Fibroblast of lung (primary cell): ENCODE results near the gene SAP30BP. TPM values are rescaled to one million over a fixed set of nuclear protein-coding genes. Genes with fewer than 3 reads are reported as not detected.

Source experiments
- DNase-seq, 2 donors: peaks; one replicate each; pipeline versions ENCODE4 v3.0.0 to v3.0.0-alpha.2; 2010; ENCODE audit warnings: low read depth in 2 of 2
- H2AFZ ChIP-seq: 2 replicates; pipeline ENCODE4 v1.5.1; 2012; ENCODE audit warnings: low read length, control low read depth, inconsistent platforms
- H3K27ac ChIP-seq: 2 replicates; pipeline ENCODE4 v1.5.1; 2011; ENCODE audit warnings: low read length, control low read depth; ENCODE audit not compliant: insufficient read depth
- H3K27me3 ChIP-seq: 2 replicates; pipeline ENCODE4 v1.5.1; 2011; ENCODE audit warnings: mild to moderate bottlenecking, low read length; ENCODE audit not compliant: control insufficient read depth, insufficient read depth
- H3K36me3 ChIP-seq: 2 replicates; pipeline ENCODE4 v1.5.1; 2011; ENCODE audit warnings: low read length; ENCODE audit not compliant: control insufficient read depth, insufficient read depth
- H3K4me1 ChIP-seq: 2 replicates; pipeline ENCODE4 v1.5.1; 2011; ENCODE audit warnings: low read length; ENCODE audit not compliant: control insufficient read depth, insufficient read depth; ENCODE audit errors: extremely low read depth
- H3K4me2 ChIP-seq: 2 replicates; pipeline ENCODE4 v1.5.1; 2011; ENCODE audit warnings: low read length, control low read depth; ENCODE audit not compliant: insufficient read depth; ENCODE audit errors: extremely low read depth
- H3K4me3 ChIP-seq, 4 experiments: fragments of 200-600 bp in 1 of 4; sonication (generic) in 1 of 4; replicated peaks in 1 of 4; 2 replicates each; pipeline ENCODE4 v1.5.1; 2011 to 2016; ENCODE audit warnings: low read length in 4 of 4, low read depth in 3 of 4, mild to moderate bottlenecking in 3 of 4, control low read depth in 2 of 4, inconsistent platforms in 1 of 4, mixed read lengths in 1 of 4; ENCODE audit not compliant: insufficient read depth in 1 of 4; ENCODE audit errors: control extremely low read depth in 1 of 4
- H3K79me2 ChIP-seq: 2 replicates; pipeline ENCODE4 v1.5.1; 2012; ENCODE audit warnings: mild to moderate bottlenecking, low read length, inconsistent platforms; ENCODE audit not compliant: control insufficient read depth, insufficient read depth
- H3K9ac ChIP-seq: 2 replicates; pipeline ENCODE4 v1.5.1; 2011; ENCODE audit warnings: mild to moderate bottlenecking, low read length, control low read depth; ENCODE audit not compliant: insufficient read depth
- H3K9me3 ChIP-seq: 2 replicates; pipeline ENCODE4 v1.5.1; 2012; ENCODE audit warnings: low read depth, low read length; ENCODE audit not compliant: control insufficient read depth, insufficient read depth
- H4K20me1 ChIP-seq: 2 replicates; pipeline ENCODE4 v1.5.1; 2011; ENCODE audit warnings: low read length; ENCODE audit not compliant: control insufficient read depth, insufficient read depth; ENCODE audit errors: extremely low read depth
- EZH2 ChIP-seq: IDR thresholded peaks from 2 replicates; pipeline ENCODE4 v1.5.1; 2012; ENCODE audit warnings: low read length, control low read depth, mild to moderate bottlenecking; ENCODE audit errors: missing control alignments
- polyA plus RNA-seq, 2 donors: library from polyadenylated mRNA; depleted of rRNA in 1 of 2; stranded (reverse) in 1 of 2; unstranded in 1 of 2; fragments of >200 nt; gene quantifications; 2 replicates each; pipeline ENCODE4 v1.2.1, GENCODE V29; 2011 to 2012; ENCODE audit warnings: missing spikeins in 1 of 2
- total RNA-seq: library from RNA; depleted of rRNA; stranded (reverse); fragments of >200 nt; gene quantifications from 2 replicates; pipeline ENCODE4 v1.2.1, GENCODE V29; 2014
- TF ChIP-seq, protein P1 (sequence below), 2 donors: IDR thresholded peaks in 1 of 2; conservative IDR thresholded peaks in 1 of 2; 1 replicate in 1 of 2; 2 replicates in 1 of 2; pipeline ENCODE4 v1.5.1; 2011 to 2012; ENCODE audit warnings: low read length in 2 of 2, control low read depth in 1 of 2, inconsistent platforms in 1 of 2, low read depth in 1 of 2, mild to moderate bottlenecking in 1 of 2

Gene SAP30BP
- total and polyA plus RNA-seq, 2 donors (not counting 1 experiment from before 2014, with no cell fraction given): 43.9 to 61.0 TPM

DNA sequence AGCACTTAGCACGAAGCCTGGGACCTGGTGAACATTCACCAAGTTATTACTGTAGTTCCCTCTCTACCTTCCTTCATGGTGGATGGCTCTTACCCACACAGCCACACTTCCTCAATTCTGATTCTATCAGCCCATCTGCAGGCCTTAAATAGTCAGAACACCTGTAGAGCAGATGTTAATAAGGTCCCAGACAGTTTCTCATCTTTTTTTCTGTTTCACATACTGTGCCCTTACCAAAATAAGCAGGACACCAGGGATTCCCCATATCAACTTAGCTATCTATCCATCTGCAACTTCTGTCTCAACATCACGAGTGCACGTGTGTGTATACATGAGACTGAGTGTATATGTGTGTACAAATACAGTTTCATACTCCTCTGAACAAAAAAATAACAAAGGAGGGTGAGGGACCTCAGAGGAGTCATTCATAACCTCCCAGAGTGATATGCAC, 3.0 kb upstream of the SAP30BP start:
- Histone ChIP-seq H4K20me1 (no peaks in the 10 kb centered on the region), H2AFZ (no peak overlapping the region), H3K4me2 (no peak overlapping the region), H3K27me3 (no peaks in the 10 kb centered on the region), H3K4me3 (no peak overlapping the region), H3K9ac (no peak overlapping the region), H3K4me1 (peaks cover 8% of the 10 kb centered on the region), H3K27ac (no peak overlapping the region), H3K9me3 (no peaks in the 10 kb centered on the region), H3K79me2 (peaks cover 30% of the 10 kb centered on the region), H3K36me3 (peaks cover 11% of the 10 kb centered on the region)
- TF ChIP-seq, protein P1, sequence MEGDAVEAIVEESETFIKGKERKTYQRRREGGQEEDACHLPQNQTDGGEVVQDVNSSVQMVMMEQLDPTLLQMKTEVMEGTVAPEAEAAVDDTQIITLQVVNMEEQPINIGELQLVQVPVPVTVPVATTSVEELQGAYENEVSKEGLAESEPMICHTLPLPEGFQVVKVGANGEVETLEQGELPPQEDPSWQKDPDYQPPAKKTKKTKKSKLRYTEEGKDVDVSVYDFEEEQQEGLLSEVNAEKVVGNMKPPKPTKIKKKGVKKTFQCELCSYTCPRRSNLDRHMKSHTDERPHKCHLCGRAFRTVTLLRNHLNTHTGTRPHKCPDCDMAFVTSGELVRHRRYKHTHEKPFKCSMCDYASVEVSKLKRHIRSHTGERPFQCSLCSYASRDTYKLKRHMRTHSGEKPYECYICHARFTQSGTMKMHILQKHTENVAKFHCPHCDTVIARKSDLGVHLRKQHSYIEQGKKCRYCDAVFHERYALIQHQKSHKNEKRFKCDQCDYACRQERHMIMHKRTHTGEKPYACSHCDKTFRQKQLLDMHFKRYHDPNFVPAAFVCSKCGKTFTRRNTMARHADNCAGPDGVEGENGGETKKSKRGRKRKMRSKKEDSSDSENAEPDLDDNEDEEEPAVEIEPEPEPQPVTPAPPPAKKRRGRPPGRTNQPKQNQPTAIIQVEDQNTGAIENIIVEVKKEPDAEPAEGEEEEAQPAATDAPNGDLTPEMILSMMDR (conservative IDR thresholded peaks at IDR 0.05 in 1 of 2, IDR thresholded peaks at IDR 0.05 in 1 of 2; ENCODE audit: low read depth in 1 of 2, low read length in 2 of 2): no peak
- no peak for TF ChIP-seq EZH2
- no peak for DNase-seq

DNA sequence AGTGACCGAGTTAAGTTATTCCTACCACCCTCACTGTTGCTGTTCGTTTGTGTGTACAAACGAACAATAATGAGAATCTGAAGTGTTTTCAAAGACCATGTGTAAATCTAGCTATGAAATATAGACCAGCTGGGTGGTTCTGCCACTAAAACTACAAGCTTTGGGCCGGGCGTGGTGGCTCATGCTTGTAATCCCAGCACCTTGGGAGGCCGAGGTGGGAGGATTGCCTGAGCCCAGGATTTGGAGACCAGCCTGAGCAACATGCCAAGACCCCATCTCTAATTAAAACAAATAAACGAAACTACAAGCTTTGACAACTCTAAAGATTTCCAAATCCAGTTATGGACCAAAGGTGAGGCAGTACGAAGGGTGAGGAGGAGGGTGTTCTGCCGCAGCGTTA, 1.2 kb upstream of the SAP30BP start:
- H3K9me3 ChIP-seq: no peaks in the 10 kb centered on the region
- H3K36me3 ChIP-seq: peaks cover 12% of the 10 kb centered on the region
- peaks cover 8% of the 10 kb centered on the region for H3K4me1 ChIP-seq
- peaks cover 45% of the 10 kb centered on the region for H3K79me2 ChIP-seq
- TF ChIP-seq EZH2: no peak
- TF ChIP-seq, protein P1 (conservative IDR thresholded peaks at IDR 0.05 in 1 of 2, IDR thresholded peaks at IDR 0.05 in 1 of 2; ENCODE audit: low read depth in 1 of 2, low read length in 2 of 2): no peak
- no peak overlapping the region for H3K9ac ChIP-seq
- no peak overlapping the region for H2AFZ ChIP-seq
- no peak overlapping the region for H3K27ac ChIP-seq
- H4K20me1 ChIP-seq: peaks cover 3% of the 10 kb centered on the region
- peak overlapping the region; percentile 76 for H3K4me2 ChIP-seq
- DNase-seq: no peak
- H3K4me3 ChIP-seq: peak overlapping the region; percentile 72 to 100 (median 99)
- H3K27me3 ChIP-seq: no peaks in the 10 kb centered on the region

DNA sequence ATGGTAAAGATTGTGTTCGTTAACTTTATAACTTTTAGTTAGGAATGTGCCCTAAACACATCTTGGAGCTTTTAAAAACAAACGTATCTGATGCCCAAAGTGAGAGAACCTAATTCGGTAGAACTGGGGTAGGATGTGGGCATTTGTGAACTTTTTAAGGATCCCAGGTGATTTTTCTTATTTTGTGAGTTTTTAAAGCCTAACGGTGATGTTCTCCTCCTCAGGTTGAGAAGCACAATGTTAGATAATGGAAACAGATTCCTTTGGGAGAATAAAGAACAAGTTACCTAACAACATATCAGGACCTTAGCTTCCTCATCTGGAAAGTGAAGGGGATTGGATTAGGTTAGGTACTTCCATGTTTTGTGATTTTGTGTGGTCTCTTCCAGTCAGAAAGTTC, 687 bp downstream of the SAP30BP start:
- no peak for DNase-seq
- Histone ChIP-seq H4K20me1 (peaks cover 3% of the 10 kb centered on the region), H3K9me3 (no peaks in the 10 kb centered on the region), H3K4me1 (peaks cover 8% of the 10 kb centered on the region), H3K27me3 (no peaks in the 10 kb centered on the region), H3K27ac (peak overlapping the region; percentile 99), H2AFZ (no peak overlapping the region), H3K36me3 (peaks cover 12% of the 10 kb centered on the region), H3K4me3 (peak overlapping the region; percentile 72 to 100 (median 99)), H3K79me2 (peaks cover 56% of the 10 kb centered on the region), H3K9ac (peak overlapping the region; percentile 94), H3K4me2 (peak overlapping the region; percentile 96)
- TF ChIP-seq, protein P1 (conservative IDR thresholded peaks at IDR 0.05 in 1 of 2, IDR thresholded peaks at IDR 0.05 in 1 of 2; ENCODE audit: low read depth in 1 of 2, low read length in 2 of 2): no peak
- no peak for TF ChIP-seq EZH2
